NK-92 (cell line): Measurements from ENCODE around the gene RNF145.
"Not testable (repeated sequence)": the region's sequence is repeated elsewhere in the genome, so short reads cannot be mapped to it uniquely, and the experiment has no call there.

Experiments used
- DNase-seq: peaks from one replicate; lab custom pipeline; 2025; ENCODE audit not compliant: unreplicated experiment; lab: John Stamatoyannopoulos, UW

The RNF145 gene, protein sequence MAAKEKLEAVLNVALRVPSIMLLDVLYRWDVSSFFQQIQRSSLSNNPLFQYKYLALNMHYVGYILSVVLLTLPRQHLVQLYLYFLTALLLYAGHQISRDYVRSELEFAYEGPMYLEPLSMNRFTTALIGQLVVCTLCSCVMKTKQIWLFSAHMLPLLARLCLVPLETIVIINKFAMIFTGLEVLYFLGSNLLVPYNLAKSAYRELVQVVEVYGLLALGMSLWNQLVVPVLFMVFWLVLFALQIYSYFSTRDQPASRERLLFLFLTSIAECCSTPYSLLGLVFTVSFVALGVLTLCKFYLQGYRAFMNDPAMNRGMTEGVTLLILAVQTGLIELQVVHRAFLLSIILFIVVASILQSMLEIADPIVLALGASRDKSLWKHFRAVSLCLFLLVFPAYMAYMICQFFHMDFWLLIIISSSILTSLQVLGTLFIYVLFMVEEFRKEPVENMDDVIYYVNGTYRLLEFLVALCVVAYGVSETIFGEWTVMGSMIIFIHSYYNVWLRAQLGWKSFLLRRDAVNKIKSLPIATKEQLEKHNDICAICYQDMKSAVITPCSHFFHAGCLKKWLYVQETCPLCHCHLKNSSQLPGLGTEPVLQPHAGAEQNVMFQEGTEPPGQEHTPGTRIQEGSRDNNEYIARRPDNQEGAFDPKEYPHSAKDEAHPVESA

DNA sequence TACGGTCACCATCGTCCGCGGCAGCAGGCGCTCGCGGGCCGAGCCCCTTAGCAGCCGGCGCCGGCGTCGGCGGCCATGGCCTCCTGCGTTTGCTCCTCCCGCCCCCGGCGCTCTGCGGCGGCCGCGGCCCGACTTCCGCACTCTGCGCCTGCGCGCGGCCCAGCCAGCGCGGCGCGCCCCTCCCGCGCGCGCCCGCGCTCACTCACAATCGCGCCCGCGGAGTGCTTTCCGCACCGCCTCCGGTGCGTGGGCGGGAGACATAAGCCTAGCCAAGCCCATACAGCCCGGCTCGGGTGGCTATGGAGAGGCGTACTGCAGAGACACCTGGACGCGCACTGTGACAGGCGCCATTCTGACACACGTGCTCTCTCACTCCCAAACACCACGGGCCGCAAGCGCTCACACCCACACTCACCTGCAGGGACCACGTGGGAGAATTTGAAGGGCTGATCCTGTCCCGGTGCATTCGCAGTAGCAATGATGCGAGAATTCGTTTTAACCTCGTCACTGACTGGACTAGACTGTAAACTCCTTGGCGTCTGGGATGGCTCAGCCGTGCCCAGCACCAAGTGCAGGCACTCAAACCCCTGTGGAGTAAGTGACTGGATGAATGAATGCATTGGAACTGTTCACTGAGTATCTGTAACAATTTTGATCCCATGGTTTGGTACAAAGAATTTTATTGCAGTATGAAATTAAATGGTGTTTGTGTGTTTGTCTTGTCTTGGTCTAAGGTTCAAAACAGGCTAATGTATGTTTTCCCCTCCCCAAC lies at the start of gene RNF145:
Gene RNF145, minus strand, starts transcription at position 116 of the 772 bp plus-strand sequence. CDS start 5,936 bp downstream, outside the sequence.
- DNase-seq: peak; percentile 62

DNA sequence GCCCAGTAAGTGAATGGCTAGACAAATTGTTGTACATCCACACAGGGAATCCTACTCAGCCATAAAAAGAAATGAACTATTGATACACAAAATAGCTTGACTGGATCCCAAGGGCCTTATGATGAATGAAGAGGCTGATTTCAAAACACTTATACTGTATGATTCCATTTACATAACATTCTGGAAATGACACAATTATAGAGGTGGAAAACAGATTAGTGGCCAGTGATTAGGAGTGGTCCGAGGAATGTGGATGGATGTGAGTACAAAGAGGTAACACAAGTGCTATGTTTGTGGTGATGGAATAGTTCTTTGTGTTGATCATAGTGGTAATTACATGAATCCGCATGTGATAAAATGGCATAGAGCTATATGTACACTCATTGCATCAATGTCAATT lies 49.0 kb upstream of the RNF145 start:
- DNase-seq: no peak

DNA sequence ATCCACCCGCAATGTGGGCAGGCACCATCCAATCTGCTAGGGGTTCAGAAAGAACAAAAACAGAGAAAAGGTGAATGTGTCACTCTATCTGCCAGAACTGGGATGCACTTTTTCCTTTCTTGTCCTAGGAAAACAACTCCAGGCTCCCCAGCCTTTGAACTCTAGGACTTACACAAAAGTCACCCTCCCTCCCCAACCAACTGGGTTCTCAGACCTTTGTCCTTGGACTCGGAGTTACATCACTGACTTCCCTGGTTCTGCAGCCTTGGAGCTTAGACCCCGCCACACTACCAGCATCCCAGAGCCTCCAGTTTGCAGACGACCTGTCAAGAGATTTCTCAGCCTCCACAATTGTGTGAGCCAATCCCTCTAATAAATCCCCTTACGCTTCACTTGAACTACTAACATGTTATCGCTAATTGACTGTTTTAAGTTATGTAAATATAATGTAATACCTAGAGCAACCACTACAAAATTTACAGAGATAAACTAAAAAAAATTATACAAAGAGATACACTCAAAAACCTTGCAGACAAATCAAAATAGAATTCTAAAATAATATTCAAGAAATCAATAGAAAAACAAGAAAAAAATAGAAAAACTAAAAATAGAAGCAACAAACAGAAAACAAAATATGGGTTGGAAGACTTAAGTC lies 48.4 kb upstream of the RNF145 start:
- DNase-seq: no peak

DNA sequence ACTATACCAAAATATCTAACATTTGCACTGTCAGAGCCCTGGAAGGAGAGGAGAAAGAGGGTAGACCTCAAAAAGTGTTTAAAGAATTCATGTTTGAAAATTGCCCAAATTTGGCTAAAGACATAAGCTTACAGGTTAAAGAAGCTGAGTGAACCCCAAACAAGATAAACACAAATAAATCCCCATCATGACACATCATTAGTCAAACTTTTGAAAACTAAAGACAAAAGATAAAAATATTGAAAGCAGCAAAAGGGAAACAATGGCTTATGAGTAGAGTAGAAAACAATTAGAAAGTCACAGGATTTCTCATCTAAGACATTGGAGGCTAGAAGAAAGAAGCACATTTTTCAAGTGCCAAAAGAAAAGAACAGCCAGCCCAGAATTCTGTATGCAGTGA lies 47.7 kb upstream of the RNF145 start:
- DNase-seq: no peak

DNA sequence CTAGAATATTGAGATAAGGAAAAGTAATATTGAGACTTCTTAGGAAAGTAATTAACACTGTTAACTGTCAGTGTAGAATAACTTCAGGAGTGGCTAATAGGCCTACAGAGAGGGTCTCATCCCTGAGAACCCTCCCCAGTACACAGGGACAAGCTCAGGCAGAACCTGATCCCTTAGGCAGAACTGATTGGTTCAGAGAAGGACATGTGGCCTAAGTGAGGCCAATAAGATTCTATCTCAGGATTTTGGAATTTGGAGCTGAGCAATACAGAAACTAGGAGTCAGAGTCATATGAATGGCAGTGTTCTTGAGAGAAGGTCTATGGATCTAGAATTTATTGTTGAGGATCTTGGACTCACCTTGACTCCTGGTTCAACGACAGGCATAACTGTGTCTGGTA lies 42.8 kb upstream of the RNF145 start:
- no peak for DNase-seq

DNA sequence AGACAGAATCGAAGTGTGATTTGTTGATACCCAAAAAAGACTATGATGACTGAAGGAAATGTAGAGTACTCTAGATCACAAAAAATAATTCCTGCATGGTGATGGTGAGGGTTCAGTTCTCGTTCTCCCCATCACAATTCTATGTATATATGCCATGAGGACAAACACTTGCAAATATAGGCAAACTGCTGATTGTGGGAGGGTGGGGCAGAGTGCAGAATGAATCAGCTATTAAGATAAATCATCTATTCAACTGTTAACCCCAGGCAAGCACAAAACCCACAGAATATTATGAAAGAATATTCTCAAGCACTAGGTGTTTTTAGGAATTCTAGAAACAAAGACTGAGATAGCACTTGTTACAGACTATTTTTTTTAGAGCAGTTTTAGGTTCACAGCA lies 39.8 kb upstream of the RNF145 start:
- no peak for DNase-seq

DNA sequence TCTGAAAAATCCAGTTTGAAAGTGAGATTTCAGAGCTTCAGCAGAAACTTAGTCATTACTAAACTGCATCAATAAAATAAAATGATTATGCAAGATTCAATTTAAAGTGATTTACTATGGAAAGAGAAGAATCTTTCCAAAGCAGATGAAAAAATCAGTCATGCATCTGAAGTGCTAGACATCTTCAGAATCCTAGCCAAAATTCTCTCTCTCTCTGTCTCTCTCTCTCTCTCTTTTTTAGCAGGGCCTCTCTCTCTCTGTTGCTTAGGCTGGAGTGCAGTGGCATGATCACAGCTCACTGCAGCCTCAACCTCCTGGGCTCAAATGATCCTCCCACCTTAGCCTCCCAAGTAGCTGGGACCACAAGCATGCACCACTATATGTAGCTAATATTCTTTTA lies 35.5 kb upstream of the RNF145 start:
- DNase-seq: no peak

DNA sequence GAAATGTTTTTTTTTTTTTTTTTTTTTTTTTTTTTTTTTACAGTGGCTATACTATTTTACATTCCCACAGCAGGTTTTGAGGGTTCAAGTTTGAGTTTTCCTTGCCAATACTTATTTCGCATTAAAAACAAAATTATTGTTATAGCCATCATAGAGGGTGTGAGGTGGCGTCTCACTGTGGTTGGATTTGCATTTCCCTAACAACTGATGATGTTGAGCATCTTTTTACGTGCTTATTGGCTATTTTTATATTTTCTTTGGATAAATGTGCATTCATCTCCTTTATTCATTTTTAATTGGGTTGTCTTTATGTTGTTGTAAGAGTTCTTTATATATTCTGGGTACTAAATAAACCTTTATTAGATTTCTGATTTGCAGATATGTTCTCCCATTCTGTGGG lies 34.8 kb upstream of the RNF145 start:
- DNase-seq: no peak

DNA sequence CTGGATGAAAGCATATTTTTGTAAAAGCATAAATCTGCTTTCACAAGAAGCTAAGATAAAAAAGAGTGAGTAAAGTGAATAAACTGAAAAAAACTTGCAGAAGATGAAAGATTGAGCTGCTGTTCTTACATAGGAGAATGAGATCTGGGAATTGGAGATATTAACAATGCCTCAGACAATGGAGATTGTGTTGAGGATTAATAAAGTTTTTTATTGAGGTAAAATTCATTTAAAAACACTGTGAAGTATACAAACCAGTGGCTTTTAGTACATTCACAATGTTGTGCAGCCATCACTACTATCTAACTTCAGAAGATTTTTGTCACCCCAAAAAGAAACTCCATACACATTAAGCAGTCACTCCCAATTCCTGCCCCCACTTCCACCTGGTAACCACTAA lies 34.0 kb upstream of the RNF145 start:
- DNase-seq: no peak

DNA sequence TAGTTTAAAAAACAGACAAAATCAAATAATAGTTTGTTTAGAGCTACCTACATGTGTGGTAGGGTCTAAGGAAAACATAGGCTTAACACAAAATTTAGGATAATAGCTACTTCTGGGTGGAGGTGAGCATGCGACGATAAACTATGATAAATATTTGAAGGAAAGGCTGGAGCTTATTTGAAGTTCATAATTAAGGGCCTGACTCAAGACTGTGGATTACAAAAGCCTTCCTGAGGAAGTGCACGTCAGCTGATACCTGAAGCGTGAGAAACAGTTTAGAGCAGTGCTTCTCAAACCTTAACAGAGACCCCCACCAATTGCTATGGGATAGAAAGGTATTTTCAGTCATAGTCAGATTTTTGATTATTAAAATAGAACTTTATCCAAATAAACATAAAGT lies 33.3 kb upstream of the RNF145 start:
- no peak for DNase-seq

DNA sequence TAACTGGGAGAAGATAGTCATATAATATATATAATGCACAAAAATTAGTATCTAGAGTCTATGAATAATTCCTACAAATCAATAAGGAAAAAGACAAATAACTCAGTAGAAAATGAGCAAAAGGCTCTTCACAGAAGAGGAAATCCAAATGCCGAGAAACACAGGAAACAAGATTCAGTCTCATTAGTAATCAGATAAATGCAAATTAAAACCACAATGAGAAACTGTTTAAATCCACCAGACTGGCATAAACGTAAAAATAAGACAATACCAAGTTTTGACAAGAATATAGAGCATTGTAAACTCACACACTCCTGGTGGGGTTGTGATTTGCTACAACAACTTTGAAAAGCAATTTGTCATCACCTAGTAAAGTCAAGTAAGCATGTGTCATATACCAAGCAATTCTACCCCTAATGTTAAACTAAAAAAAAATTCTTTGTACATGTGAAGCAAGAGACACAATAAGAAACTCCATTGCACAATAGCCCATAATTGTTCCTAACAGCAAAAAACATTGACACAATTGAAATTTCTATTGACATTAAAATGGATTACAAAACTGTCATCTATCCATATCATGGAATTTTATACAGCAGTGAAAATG lies 32.7 kb upstream of the RNF145 start:
- no peak for DNase-seq

DNA sequence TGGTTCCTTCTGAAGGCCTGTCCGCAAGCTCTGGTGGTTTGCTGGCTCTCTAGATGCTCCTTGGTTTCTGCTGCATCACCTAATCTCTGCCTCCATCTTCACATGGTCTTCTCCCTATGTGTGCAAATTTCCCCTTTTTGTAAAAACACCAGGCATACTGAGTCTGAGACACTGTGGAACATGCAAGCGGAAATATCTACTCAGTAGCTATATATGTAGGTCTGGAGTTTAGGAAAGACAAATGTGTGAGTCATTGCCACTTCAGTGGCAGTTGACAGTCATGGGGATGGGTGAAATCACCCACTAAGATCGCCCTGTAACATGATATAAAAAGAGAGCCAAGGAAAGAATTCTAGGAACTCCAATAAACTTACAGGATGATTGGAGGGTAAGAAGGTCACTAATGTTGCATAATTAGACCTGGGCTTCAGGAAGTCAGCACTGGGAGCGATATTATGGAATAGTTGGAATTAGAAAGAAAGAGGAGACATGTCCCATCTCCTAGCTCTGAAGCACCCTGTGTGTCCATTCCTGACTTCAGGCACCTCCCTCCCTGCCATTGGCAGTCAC lies 31.0 kb upstream of the RNF145 start:
- no peak for DNase-seq

DNA sequence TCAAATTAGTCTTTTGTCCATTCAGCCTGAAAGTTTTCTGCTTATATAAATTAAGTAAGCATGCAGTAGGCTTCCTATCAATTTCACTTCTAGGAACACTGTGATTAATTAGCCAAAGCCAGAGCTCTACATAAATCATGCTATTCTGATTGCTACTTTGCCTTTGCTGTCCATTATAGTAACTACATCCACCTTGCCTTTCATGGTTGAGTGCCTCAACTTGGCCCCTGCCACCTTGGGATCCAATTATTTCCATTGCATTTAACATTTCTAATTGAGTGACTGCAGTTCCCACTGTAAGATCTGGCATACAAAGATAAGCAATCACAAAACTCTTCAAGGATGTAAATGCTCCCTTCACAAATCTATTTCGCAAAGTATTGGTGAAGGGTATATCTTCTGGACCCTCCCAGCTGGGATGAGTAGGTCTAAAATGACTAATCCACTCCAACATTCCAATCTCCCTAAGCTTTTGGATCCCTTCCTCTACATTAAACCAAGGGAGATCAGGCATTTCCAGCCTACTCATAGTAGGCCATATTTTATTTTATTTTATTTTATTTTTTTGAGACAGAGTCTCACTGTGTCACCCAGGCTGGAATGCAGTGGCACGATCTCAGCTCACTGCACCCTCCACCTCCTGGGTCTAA lies 26.6 kb upstream of the RNF145 start:
- DNase-seq: not testable (repeated sequence)

DNA sequence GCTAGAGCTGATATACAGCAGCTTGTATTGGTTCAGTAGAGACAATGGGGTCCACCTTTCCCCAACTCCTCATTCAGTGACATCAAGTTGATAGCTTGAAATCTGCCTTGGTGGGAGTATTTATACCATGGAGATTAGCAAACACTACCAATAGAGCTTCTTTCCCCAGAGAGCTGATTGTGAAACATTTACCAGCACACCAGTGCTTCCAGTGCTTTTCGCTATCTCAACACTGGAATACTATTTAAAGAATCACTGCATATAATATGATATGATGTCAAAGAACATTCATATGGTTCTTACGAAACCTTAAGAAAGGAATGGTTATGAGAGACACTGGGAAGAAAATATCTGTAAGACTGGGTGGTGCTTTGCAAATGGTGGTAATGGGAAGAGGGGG lies 21.8 kb upstream of the RNF145 start:
- DNase-seq: no peak

DNA sequence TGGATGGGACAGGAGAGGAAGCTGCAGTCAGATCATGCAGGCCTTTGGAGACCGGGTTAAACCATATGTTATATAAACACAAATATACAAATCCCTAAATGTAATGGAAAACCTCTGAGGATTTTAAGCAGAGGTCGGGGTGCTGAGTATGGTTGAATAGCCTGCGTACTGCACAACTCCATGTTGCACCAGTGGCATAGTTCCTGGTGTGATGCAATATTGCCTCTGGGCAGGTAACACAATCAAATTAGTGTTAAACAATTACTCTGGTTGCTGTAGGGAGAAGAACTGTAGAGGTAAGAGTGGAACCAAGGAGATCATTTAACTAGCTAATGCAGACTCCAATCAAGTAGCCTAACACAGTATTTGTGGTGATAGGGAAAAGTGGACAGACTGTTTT lies 21.3 kb upstream of the RNF145 start:
- no peak for DNase-seq

DNA sequence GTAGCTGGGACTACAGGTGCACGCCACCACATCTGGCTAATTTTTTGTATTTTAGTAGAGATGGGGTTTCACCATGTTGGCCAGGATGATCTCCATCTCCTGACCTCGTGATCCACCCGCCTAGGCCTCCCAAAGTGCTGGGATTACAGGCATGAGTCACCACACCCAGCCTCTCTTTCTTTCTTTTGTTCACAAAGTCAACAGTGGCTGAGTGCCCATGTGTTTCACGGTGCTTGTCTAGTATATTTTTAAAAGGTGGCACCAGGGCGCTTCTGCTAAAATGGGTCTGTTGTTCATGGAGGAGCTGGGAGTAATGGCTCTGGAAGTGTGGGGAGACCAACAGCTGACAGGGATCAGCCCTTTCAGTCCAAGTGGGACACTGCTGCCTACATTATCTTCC lies 18.7 kb upstream of the RNF145 start:
- DNase-seq: not testable (repeated sequence)

DNA sequence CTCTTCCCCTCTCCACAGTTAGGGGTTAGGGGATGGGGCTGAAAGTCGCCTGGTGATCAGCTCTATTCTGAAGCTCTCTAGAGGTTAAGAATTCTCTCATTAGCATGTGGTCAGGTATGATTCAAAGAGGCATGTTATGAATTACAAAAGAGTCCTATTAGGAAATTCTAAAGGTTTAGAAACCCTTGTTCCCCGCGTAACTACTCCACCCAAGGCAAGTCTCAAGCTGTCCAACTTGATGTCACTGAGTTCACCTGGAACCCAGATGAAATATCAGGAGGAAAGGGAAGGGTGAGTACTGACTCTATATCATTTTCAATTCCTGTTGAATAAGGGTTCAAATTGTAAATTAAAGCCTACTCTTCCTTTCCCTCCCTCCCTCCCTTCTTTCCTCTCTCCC lies 18.1 kb upstream of the RNF145 start:
- DNase-seq: no peak

DNA sequence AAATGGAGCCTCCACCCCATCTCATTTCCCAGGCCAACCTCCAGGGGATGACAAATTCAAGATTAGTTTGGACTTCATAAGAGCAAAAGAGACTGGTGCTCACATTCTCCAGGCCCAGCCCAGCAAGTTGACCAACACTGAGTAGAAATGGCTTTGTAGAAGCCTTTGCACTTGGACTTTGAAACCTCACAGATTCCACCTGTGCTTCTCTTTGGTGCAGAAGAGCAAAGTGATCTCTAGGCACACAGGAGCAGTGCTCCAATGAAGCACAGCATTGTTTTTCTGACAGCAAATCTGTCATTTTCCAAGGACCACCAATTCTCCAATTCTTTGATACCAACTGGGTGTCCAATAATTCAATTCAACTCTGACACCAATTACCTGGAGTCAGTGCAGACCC lies 17.1 kb upstream of the RNF145 start:
- no peak for DNase-seq

DNA sequence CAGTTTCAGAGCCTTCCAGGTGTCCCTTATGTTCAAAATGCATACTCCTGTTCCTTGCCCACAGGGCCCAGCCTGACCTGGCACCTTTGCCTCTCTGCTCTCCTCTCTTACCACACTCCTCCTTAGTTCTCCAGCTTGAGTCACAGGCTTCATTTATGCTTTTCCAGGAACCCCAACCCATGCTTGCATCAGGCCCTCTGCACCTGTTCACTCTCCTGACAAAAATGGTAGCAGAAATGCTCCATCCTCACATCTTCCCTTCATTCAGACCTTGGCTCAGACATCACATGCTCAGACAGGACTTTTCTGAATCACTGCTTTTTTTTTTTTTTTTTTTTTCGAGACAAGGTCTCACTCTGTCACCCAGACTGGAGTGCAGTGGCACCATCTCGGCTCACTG lies 15.1 kb upstream of the RNF145 start:
- no peak for DNase-seq

DNA sequence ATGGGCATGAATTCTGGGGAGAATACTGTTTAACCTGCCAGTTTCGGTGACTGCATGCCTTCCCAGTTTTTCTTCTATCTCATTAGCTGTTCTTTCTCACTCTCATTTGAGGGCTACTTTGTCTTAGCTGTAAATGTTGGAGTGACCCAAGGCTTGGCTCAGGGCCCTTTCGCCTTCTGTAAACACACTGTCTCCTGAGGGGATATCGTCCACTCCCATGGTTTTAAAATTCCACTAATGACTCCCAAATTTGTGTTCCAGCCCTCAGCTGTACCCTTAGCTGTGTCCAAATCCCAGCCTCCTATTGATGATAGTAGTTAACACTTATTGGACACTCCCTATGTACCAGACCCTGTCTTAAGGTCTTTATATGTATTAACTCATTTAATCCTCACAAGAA lies 14.1 kb upstream of the RNF145 start:
- DNase-seq: no peak
